Uterus (tissue), 4 donors: Measurements from ENCODE around the gene DGKG. TPM values are rescaled to one million over a fixed set of nuclear protein-coding genes. Genes with fewer than 3 reads are reported as not detected.

ENCODE experiments used
- DNase-seq, 2 donors: peaks; one replicate each; pipeline ENCODE4 v3.0.0-alpha.2; 2019 to 2020
- H3K27ac ChIP-seq, 2 donors: fragments of 200-600 bp; sonication (generic); 1 replicate in 1 of 2; 2 replicates in 1 of 2; pipeline ENCODE4 v1.5.1; 2016 to 2018
- H3K27me3 ChIP-seq, 2 donors: fragments of 200-600 bp; sonication (generic); one replicate each; pipeline ENCODE4 v1.5.1; 2018 to 2019; ENCODE audit warnings: control low read depth in 1 of 2
- H3K36me3 ChIP-seq, 2 donors: fragments of 200-600 bp; sonication (generic); one replicate each; pipeline ENCODE4 v1.5.1; 2019; ENCODE audit warnings: control low read depth in 1 of 2
- H3K4me1 ChIP-seq, 2 donors: fragments of 200-600 bp; sonication (generic); one replicate each; pipeline ENCODE4 v1.5.1; 2018 to 2019; ENCODE audit warnings: control low read depth in 1 of 2
- H3K4me3 ChIP-seq, 2 donors: fragments of 200-600 bp; sonication (generic); 1 replicate in 1 of 2; 2 replicates in 1 of 2; pipeline ENCODE4 v1.5.1; 2018 to 2019; ENCODE audit warnings: mild to moderate bottlenecking in 1 of 2
- H3K9me3 ChIP-seq, 2 donors: fragments of 200-600 bp; sonication (generic); one replicate each; pipeline ENCODE4 v1.5.1; 2019; ENCODE audit warnings: control low read depth in 1 of 2
- POLR2A ChIP-seq, 2 donors: fragments of 450-650 bp; IDR thresholded peaks; one replicate each; pipeline ENCODE4 v1.6.1; 2016; ENCODE audit warnings: antibody characterized with exemption in 2 of 2, mild to moderate bottlenecking in 1 of 2, moderate library complexity in 1 of 2
- intact Hi-C: fragments of 100-400 bp; cut with DNase I; formaldehyde crosslinking; loops from one replicate; pipeline ENCODE4 v1.15.1; 2023; ENCODE audit warnings: low total_unique reads
- total RNA-seq, 4 donors: library from RNA; depleted of rRNA in 3 of 4; stranded (reverse); fragments of >200 nt in 3 of 4; gene quantifications; one replicate each; pipeline versions ENCODE4 v1.1.0 to v1.2.4, GENCODE V29; 2014 to 2023
- TF ChIP-seq, protein P1 (sequence below), 4 experiments: fragments of 200-600 bp in 2 of 4; fragments of 450-650 bp in 2 of 4; sonication (generic) in 2 of 4; IDR thresholded peaks; one replicate each; pipeline ENCODE4 v1.5.1; 2016 to 2019; ENCODE audit warnings: antibody characterized with exemption in 4 of 4, mild to moderate bottlenecking in 2 of 4, moderate library complexity in 1 of 4
- donor health status: DM: yes; HTN: yes; CAD: no.

The DGKG gene
- total RNA-seq, 4 donors from 2014 or later = 1.9 to 10.8 (median 6.7) TPM

DNA sequence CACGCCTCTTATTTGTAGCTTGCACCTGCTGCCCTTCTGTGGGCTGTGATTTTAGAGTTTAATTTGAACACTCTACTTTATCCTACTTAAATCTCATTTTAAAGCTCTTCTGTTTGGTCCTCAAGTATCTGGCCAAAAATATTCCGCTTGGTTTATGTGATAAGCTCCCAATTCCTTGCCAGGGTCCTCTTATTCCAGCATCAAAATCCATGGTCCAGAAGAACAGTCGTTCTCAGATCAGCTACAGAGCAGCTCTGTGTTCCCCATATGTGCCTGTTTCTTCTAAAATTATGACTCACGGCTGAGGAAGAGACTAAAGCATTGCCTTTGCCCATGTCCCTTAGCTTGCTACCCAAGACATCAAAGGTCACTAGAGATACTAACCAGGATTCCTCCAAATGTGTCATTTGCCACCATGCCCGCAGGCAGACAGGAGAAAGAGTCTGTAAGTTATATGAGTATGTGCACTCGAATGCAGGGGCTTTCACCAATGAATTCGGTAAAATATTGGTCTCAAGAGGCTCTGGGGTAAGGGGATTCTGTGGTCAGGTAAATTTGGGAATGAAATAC lies 137.9 kb downstream of the DGKG start:
- Histone ChIP-seq H3K27ac (no peak overlapping the region), H3K27me3 (no peaks in the 10 kb centered on the region), H3K9me3 (no peaks in the 10 kb centered on the region), H3K4me1 (no peaks in the 10 kb centered on the region), H3K4me3 (no peak overlapping the region), H3K36me3 (no peaks in the 10 kb centered on the region)
- intact Hi-C loops = no loop called here
- TF ChIP-seq POLR2A (IDR thresholded peaks at IDR 0.05) = no peak
- TF ChIP-seq, protein P1, sequence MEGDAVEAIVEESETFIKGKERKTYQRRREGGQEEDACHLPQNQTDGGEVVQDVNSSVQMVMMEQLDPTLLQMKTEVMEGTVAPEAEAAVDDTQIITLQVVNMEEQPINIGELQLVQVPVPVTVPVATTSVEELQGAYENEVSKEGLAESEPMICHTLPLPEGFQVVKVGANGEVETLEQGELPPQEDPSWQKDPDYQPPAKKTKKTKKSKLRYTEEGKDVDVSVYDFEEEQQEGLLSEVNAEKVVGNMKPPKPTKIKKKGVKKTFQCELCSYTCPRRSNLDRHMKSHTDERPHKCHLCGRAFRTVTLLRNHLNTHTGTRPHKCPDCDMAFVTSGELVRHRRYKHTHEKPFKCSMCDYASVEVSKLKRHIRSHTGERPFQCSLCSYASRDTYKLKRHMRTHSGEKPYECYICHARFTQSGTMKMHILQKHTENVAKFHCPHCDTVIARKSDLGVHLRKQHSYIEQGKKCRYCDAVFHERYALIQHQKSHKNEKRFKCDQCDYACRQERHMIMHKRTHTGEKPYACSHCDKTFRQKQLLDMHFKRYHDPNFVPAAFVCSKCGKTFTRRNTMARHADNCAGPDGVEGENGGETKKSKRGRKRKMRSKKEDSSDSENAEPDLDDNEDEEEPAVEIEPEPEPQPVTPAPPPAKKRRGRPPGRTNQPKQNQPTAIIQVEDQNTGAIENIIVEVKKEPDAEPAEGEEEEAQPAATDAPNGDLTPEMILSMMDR (IDR thresholded peaks at IDR 0.05) = no peak
- DNase-seq = no peak

DNA sequence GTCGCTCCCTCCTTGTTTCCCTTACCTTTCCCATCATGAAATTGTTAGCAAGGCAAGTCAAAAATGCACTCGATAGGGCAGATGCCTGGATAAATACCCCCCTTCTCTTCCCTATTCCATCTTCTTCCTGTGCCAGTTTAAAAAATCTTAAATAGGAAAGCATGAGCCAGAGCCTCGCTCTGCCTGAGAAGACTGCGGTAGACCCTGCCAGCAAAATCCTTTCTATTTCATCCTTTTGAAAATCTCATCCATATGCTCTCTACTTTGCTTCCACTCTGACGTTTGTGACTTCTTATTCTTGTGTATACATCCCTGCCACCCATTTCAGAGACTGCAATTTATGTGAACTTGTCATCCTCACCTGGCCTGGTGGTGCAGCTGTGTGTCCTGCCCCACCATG lies 138.6 kb downstream of the DGKG start:
- intact Hi-C loops = no loop called here
- no peaks in the 10 kb centered on the region for H3K9me3 ChIP-seq
- no peaks in the 10 kb centered on the region for H3K27me3 ChIP-seq
- DNase-seq = no peak
- TF ChIP-seq, protein P1 (IDR thresholded peaks at IDR 0.05) = no peak
- TF ChIP-seq POLR2A (IDR thresholded peaks at IDR 0.05) = no peak
- H3K4me3 ChIP-seq = no peak overlapping the region
- no peak overlapping the region for H3K27ac ChIP-seq
- no peaks in the 10 kb centered on the region for H3K36me3 ChIP-seq
- H3K4me1 ChIP-seq = no peaks in the 10 kb centered on the region

DNA sequence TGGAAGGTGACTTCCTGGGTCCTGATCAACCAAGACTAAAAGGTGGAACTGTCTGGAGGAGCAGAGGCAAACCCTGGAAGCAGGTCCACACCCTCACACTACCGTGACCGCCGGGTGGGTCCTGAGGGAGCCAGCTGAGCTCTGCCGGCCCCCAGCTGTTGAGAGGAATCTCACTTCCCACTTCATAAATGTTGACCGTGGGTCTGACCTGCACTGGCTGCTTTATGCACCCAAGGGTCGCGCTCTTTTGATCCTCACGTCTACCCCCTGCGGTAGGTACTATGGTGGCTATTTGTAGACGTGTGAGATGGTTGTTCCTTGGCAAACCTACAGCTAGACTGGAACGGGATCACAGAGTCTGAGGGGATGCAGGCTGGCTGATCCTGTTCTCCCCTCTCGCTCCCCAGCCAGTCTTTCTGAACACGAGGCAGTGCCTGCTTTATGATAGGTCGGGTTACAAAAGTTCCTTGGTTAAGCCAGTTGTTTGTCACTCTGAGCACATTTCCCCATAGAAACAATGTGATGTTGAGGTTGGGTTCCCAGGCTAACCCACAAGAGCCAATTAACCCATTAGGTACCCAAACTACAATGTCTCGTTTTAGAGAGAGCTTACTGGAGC lies 140.2 kb downstream of the DGKG start:
- no peak overlapping the region for H3K27ac ChIP-seq
- intact Hi-C loops = no loop called here
- H3K4me3 ChIP-seq = no peak overlapping the region
- no peaks in the 10 kb centered on the region for H3K9me3 ChIP-seq
- no peaks in the 10 kb centered on the region for H3K4me1 ChIP-seq
- H3K27me3 ChIP-seq = no peaks in the 10 kb centered on the region
- TF ChIP-seq, protein P1 (IDR thresholded peaks at IDR 0.05) = no peak
- no peak for TF ChIP-seq POLR2A (IDR thresholded peaks at IDR 0.05)
- no peaks in the 10 kb centered on the region for H3K36me3 ChIP-seq
- DNase-seq = no peak

DNA sequence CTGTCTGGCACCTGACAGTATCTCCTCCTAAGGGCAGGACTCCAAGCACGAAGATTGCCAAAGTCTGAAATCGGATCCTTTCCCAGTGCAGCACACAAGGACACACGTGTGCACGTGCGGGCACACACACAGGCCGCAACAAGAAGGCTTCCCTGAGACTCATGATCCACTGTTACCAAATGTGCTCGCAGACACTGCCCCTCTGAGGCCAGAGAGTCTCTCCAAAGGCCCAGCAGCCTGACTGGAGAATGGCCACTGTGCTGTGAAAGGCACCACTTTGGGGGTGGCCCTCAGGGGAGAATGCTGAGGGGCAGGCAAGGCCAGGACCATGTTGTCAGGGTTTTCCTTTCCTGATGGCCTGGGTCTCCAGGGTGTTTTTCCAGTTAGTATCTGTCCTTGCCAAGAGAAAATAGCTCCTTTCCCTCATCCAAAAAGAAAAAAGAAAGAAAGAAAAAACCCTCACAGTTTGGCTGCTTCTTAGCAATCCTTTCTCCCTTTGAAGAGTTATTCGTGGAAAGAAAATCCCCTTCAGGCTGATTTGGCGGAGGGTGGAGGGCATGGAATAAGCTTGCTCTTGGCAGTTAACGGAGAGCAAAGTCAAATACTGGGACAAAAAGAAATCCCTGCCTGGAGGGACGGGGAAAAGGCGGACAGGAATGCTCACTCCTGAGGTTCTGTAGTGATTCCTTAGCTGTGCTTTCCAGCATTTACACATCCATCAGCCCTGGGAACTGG lies 141.0 kb downstream of the DGKG start:
- intact Hi-C loops = no loop called here
- no peak for DNase-seq
- H3K36me3 ChIP-seq = no peaks in the 10 kb centered on the region
- H3K4me1 ChIP-seq = no peaks in the 10 kb centered on the region
- no peak overlapping the region for H3K27ac ChIP-seq
- TF ChIP-seq, protein P1 (IDR thresholded peaks at IDR 0.05) = no peak
- TF ChIP-seq POLR2A (IDR thresholded peaks at IDR 0.05) = no peak
- no peaks in the 10 kb centered on the region for H3K9me3 ChIP-seq
- no peaks in the 10 kb centered on the region for H3K27me3 ChIP-seq
- no peak overlapping the region for H3K4me3 ChIP-seq

DNA sequence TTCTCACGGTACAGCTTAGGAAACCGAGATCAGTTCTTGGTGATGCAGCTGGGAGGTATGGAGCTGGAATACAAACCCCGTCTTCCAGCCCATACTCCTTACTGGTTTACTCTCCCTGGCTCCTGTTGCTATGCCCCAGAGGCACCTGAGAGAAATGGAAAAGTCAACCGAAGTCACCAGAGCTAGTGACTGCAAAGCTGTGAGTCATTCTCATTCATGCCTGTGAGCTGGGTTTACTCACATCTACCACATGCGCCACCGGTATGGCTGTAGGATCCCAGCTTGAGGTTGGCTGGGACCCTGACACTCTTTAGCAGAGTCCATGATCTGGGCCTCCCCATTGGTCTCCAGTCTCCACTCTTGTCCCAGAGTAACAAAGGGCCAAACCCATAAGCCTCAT lies 141.7 kb downstream of the DGKG start:
- no peak for DNase-seq
- Histone ChIP-seq H3K4me1 (no peaks in the 10 kb centered on the region), H3K36me3 (no peaks in the 10 kb centered on the region), H3K9me3 (no peaks in the 10 kb centered on the region), H3K27ac (no peak overlapping the region), H3K4me3 (no peak overlapping the region), H3K27me3 (no peaks in the 10 kb centered on the region)
- intact Hi-C loops = no loop called here
- TF ChIP-seq POLR2A (IDR thresholded peaks at IDR 0.05) = no peak
- TF ChIP-seq, protein P1 (IDR thresholded peaks at IDR 0.05) = no peak
